ENCODE data around the gene KCP.

KCP gene

DNA sequence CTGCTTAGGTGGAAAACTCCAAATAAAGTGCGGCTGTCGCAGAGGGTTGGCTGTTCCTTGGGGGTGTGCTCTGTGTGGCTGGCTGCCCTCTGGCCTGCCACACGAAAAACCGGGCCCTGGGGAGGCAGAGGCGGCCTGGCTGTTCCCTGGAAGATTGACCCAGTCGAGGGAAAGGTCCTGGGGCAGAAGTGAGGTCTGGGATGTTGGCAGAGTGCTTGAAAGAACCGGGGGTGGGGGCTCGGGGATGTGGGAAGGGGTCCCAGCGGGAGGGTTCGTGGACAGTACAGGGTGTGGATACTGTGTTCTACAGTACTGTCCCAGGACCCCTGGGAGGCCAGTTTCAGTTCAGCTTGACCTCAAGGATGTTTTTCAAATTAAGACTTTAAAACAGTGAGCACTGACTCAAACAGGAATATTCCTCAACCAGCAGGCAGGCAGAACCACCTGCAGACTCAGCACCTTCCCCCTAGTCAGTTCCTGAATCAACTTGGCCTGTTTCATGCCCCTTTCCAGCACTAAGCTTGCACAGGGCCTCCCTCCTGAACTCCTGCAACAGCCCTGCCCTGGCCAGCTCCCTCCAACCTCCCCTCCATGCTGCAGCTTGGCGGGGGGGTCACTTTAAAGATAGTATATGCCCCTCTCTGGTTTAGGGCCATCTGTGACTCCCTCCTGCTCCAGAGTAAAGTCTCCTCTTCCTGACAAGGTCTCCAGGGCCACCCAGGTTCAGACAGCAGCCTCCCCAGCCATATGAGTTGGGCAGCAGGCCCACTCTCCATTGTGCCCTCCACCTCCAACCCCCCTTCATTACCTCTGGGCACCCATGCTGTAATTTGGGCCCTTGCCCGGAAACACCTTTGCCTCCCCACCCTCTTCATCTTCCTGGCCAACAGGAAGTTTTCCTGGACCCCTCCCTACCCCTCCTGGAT lies 51.0 kb downstream of the KCP start:
- no peak for DNase-seq (ENCODE audit: low read depth in 2 of 3, low spot score in 1 of 3)

- DNase-seq (ENCODE audit: low read depth in 2 of 3, low spot score in 1 of 3), result no peak
Measured at GRCh38 chr7:128858380-128859231, 51.9 kb downstream of the KCP start.

DNA sequence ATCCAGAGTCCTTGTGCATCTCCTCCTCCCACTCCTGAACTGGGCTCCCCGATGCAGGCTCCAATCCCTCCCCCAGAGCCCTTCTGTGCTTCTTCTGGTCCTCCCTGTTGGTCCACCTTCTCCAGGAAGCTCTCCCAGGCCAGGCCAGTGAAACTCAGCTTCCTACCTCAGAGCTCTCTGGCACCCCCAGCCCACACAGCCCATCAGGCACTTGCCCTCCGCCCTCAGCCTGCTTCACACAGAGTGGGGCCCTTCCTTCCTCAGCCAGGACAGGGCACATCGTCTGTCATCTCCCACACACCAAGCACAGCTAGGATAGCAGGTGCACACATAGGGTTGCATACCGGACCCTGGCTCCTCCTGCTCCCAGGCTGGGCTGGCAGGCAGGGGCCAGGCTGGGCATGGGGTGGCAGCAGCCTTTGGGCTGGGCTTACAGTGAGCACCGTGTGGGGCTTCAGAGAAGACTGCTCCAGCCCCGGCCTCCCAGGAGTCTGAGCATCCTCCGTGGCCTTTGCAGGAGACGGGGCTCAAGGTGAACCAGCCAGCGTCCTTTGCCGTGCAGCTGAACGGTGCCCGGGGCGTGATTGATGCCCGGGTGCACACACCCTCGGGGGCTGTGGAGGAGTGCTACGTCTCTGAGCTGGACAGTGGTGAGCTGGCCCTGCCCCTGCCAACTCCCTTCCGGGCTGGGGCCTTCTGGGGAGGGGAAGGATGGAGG lies 54.3 kb downstream of the KCP start:
- DNase-seq (ENCODE audit: low read depth in 2 of 3, low spot score in 1 of 3), result no peak

- DNase-seq (ENCODE audit: low read depth in 2 of 3, low spot score in 1 of 3), result no peak
Measured at GRCh38 chr7:128855559-128855958, 55.0 kb downstream of the KCP start.

- no peak for DNase-seq (ENCODE audit: low read depth in 2 of 3, low spot score in 1 of 3)
Measured at GRCh38 chr7:128854396-128854795, 56.1 kb downstream of the KCP start.

GRCh38 chr7:128853799-128854198 lies 56.7 kb downstream of the KCP start:
- DNase-seq (ENCODE audit: low read depth in 2 of 3, low spot score in 1 of 3), result no peak

DNA sequence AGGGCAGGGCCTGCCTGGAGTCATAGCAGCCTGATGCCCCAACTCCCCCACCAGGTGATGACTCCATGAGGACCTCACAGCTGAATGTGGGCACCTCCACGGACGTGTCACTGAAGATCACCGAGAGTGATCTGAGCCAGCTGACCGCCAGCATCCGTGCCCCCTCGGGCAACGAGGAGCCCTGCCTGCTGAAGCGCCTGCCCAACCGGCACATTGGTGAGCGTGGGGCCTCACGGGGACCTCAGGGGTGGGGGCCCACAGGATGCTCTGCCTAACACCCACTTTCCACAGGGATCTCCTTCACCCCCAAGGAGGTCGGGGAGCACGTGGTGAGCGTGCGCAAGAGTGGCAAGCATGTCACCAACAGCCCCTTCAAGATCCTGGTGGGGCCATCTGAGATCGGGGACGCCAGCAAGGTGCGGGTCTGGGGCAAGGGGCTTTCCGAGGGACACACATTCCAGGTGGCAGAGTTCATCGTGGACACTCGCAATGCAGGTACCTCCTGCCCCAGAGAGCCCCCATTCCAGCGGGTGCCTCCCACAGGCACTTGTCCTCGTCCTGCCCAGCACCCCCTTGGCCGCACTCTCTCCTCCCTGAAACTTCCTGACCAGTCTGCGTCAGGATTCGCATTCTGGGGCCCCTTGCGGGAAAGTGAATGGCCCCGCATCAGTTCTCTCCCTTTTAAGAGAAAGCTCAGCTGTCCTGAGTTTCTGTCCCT lies 57.8 kb downstream of the KCP start:
- DNase-seq (ENCODE audit: low read depth in 2 of 3, low spot score in 1 of 3), result no peak

DNA sequence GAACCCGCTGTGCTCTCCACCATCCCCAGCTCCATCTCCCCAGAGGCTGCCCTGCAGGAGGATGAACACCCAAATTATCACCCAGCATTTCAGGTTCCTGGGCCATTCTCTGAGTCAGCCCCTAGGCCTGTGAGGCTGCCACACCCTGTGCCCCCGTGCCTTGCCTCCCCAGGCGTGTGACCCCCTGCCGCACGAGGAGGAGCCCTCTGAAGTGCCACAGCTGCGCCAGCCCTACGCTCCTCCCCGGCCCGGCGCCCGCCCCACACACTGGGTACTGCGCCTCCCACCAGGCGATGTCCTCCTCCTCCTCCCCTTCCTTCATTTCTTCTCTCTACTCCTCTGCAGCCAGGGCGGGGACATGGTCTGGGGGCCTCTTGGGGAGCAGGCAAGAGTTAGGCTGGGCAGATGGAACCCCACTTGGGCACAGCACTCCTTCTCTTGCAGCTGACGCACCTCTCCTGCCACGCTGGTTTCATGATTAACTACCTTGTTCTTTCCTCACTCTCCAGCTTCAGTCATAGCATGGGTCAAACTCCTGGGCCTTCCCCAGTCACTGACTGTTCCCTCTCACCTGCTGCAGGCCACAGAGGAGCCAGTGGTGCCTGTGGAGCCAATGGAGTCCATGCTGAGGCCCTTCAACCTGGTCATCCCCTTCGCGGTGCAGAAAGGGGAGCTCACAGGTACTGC lies 60.6 kb downstream of the KCP start:
- DNase-seq (ENCODE audit: low read depth in 2 of 3, low spot score in 1 of 3), result no peak

DNA sequence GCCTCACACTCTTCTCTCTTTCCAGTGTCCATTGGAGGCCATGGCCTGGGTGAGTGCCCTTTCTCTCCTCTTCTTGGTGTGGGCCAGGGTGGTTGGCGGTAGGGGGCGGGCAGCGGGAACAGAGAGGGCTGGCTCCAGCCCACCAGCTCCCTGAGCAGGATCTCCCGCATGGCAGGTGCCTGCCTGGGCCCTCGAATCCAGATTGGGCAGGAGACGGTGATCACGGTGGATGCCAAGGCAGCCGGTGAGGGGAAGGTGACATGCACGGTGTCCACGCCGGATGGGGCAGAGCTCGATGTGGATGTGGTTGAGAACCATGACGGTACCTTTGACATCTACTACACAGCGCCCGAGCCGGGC lies 61.4 kb downstream of the KCP start:
- no peak for DNase-seq (ENCODE audit: low read depth in 2 of 3, low spot score in 1 of 3)

DNA sequence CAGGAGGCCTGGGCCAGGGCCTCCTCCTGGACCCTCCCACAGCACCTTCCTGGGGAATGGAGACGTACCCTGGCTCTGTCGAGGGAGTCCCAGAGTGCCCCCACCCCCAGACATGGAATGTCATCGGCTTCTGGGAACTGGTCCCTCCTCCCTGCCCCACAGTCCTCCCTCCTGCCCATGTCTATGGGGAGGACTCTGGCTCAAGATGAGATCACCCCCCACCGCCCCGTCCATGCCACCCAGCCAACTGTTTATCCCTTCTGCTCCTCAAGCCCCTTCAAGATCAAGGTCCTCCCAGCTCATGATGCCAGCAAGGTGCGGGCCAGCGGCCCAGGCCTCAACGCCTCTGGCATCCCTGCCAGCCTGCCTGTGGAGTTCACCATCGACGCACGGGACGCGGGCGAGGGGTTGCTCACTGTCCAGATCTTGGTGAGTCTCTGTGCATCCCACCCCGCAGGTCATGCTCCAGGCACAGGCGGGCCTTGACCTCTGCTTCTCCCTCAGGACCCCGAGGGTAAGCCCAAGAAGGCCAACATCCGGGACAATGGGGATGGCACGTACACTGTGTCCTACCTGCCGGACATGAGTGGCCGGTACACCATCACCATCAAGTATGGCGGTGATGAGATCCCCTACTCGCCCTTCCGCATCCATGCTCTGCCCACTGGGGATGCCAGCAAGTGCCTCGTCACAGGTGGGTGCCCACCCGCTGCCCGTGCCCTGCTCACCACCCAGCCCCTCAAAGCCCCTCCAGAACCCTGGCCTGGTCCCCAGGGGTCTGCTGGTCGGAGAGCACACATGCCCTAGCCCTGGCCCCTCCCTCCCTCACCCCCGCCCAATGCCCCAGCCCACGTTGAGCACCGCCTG lies 62.0 kb downstream of the KCP start:
- DNase-seq (ENCODE audit: low read depth in 2 of 3, low spot score in 1 of 3), result no peak

DNA sequence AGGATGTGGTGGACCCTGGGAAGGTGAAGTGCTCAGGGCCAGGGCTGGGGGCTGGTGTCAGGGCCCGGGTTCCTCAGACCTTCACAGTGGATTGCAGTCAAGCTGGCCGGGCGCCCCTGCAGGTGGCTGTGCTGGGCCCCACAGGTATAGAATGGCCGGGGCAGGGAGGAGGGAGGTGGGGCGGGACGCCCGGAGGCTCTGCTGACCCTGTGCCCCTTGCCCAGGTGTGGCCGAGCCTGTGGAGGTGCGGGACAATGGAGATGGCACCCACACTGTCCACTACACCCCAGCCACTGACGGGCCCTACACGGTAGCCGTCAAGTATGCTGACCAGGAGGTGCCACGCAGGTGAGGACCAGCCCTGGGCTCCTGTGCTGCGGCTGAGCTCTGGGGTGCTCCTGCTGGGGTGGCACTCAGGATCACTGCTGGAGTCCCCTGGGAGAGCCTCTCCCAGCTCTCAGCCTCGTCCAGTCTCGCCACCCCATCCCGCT lies 62.7 kb downstream of the KCP start:
- DNase-seq (ENCODE audit: low read depth in 2 of 3, low spot score in 1 of 3), result no peak

DNA sequence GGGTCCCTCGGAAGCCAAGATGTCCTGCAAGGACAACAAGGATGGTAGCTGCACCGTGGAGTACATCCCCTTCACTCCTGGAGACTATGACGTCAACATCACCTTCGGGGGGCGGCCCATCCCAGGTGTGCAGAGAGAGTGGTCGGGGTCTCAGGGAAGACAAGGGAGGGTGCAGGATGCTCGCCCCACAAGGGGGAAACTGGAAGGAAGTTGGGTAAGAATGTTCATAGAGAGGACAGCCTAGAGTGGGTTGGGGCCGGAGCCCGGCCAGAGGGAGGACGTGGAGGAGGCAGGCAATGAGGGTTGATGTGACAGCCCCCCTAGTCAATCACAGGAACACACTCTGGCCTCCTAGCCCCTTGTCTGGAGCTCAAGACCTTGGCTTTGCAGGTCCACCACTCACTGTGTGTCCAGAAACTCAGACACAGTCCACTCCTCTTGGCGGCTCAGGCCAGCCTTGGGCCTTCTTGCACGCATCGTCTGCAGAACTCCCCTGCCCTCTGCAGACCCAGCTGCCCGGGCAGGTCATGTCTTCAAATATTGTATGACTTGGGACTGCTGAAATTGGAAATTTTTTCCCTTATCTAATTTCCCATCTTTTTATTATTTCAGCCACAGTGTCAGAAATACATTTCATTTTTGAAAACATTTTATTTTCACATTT lies 63.6 kb downstream of the KCP start:
- DNase-seq (ENCODE audit: low read depth in 2 of 3, low spot score in 1 of 3), result no peak

- DNase-seq (ENCODE audit: low read depth in 2 of 3, low spot score in 1 of 3), result no peak
Measured at GRCh38 chr7:128845987-128846386, 64.5 kb downstream of the KCP start.

GRCh38 chr7:128845475-128845874 lies 65.0 kb downstream of the KCP start:
- DNase-seq (ENCODE audit: low read depth in 2 of 3, low spot score in 1 of 3), result no peak

DNA sequence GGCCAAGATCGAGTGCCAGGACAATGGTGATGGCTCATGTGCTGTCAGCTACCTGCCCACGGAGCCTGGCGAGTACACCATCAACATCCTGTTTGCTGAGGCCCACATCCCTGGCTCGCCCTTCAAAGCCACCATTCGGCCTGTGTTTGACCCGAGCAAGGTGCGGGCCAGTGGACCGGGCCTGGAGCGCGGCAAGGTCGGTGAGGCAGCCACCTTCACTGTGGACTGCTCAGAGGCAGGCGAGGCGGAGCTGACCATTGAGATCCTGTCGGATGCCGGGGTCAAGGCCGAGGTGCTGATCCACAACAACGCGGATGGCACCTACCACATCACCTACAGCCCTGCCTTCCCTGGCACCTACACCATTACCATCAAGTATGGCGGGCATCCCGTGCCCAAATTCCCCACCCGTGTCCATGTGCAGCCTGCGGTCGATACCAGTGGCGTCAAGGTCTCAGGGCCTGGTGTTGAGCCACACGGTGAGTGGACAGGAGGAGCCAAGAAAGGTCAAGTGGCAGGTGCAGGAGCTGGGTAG lies 65.7 kb downstream of the KCP start:
- no peak for DNase-seq (ENCODE audit: low read depth in 2 of 3, low spot score in 1 of 3)

GRCh38 chr7:128843938-128844621 lies 66.4 kb downstream of the KCP start:
- no peak for DNase-seq (ENCODE audit: low read depth in 2 of 3, low spot score in 1 of 3)

GRCh38 chr7:128842674-128843641 lies 67.6 kb downstream of the KCP start:
- DNase-seq (ENCODE audit: low read depth in 2 of 3, low spot score in 1 of 3), result no peak
